Parathyroid adenoma (tissue), 2 donors: ENCODE measurements around the gene MBLAC1.

Experiments
- H2AFZ ChIP-seq: fragments of 300-600 bp; sonication (generic); one replicate; pipeline ENCODE4 v1.7.0; 2017; ENCODE audit warnings: antibody characterized with exemption, mild to moderate bottlenecking
- H3K27ac ChIP-seq: fragments of 300-600 bp; sonication (generic); one replicate; pipeline ENCODE4 v1.7.0; 2017
- H3K27me3 ChIP-seq: fragments of 300-600 bp; sonication (generic); one replicate; pipeline ENCODE4 v1.7.0; 2017; ENCODE audit warnings: low read length; ENCODE audit not compliant: control insufficient read depth, insufficient read depth
- H3K36me3 ChIP-seq: fragments of 300-600 bp; sonication (generic); one replicate; pipeline ENCODE4 v1.7.0; 2017; ENCODE audit warnings: low read length; ENCODE audit not compliant: control insufficient read depth, insufficient read depth
- H3K4me1 ChIP-seq: fragments of 300-600 bp; sonication (generic); one replicate; pipeline ENCODE4 v1.7.0; 2017; ENCODE audit warnings: control low read depth
- H3K4me2 ChIP-seq: fragments of 300-600 bp; sonication (generic); one replicate; pipeline ENCODE4 v1.7.0; 2017; ENCODE audit warnings: low read length
- H3K4me3 ChIP-seq: fragments of 300-600 bp; sonication (generic); one replicate; pipeline ENCODE4 v1.7.0; 2017; ENCODE audit warnings: low read depth, low read length
- H3K79me2 ChIP-seq: fragments of 300-600 bp; sonication (generic); one replicate; pipeline ENCODE4 v1.7.0; 2017; ENCODE audit warnings: control low read depth
- H3K9ac ChIP-seq: fragments of 300-600 bp; sonication (generic); one replicate; pipeline ENCODE4 v1.7.0; 2017; ENCODE audit warnings: mild to moderate bottlenecking
- H3K9me3 ChIP-seq: fragments of 300-600 bp; sonication (generic); one replicate; pipeline ENCODE4 v1.7.0; 2017; ENCODE audit warnings: low read length; ENCODE audit not compliant: control insufficient read depth
- CTCF ChIP-seq: fragments of 300-600 bp; sonication (generic); IDR thresholded peaks from one replicate; pipeline ENCODE4 v1.7.0; 2017; ENCODE audit warnings: antibody characterized with exemption, mild to moderate bottlenecking
- donor health status: primary hyperparathyroidism.

The MBLAC1 gene

GRCh38 chr7:100091411-100092181 is 35.2 kb upstream of the MBLAC1 start:
- TF ChIP-seq CTCF = no peak
- no peaks in the 10 kb centered on the region for H3K36me3 ChIP-seq
- H2AFZ ChIP-seq = no peak overlapping the region
- no peaks in the 10 kb centered on the region for H3K9me3 ChIP-seq
- no peak overlapping the region for H3K4me3 ChIP-seq
- H3K4me1 ChIP-seq = peaks cover 11% of the 10 kb centered on the region
- no peak overlapping the region for H3K27ac ChIP-seq
- H3K27me3 ChIP-seq = no peaks in the 10 kb centered on the region
- no peaks in the 10 kb centered on the region for H3K79me2 ChIP-seq
- H3K9ac ChIP-seq = no peak overlapping the region
- H3K4me2 ChIP-seq = no peak overlapping the region

- Histone ChIP-seq H3K4me3 (no peak overlapping the region), H3K27ac (no peak overlapping the region)
Measured at GRCh38 chr7:100093054-100093453, 33.7 kb upstream of the MBLAC1 start.

GRCh38 chr7:100093498-100093897 is 33.3 kb upstream of the MBLAC1 start:
- H2AFZ ChIP-seq = no peak overlapping the region
- no peak for TF ChIP-seq CTCF
- H3K36me3 ChIP-seq = no peaks in the 10 kb centered on the region
- H3K9ac ChIP-seq = no peak overlapping the region
- H3K4me2 ChIP-seq = no peak overlapping the region
- no peaks in the 10 kb centered on the region for H3K27me3 ChIP-seq
- peaks cover 4% of the 10 kb centered on the region for H3K4me1 ChIP-seq
- peaks cover 2% of the 10 kb centered on the region for H3K79me2 ChIP-seq
- H3K9me3 ChIP-seq = no peaks in the 10 kb centered on the region
- no peak overlapping the region for H3K27ac ChIP-seq
- H3K4me3 ChIP-seq = no peak overlapping the region

More at GRCh38 chr7:100093054-100093453, 33.7 kb upstream of the MBLAC1 start:
- H3K4me2 ChIP-seq = no peak overlapping the region
- H3K4me1 ChIP-seq = peaks cover 9% of the 10 kb centered on the region
- H2AFZ ChIP-seq = no peak overlapping the region
- H3K27me3 ChIP-seq = no peaks in the 10 kb centered on the region
- H3K79me2 ChIP-seq = no peaks in the 10 kb centered on the region
- no peak for TF ChIP-seq CTCF
- no peak overlapping the region for H3K9ac ChIP-seq
- no peaks in the 10 kb centered on the region for H3K36me3 ChIP-seq
- H3K9me3 ChIP-seq = no peaks in the 10 kb centered on the region

- H3K79me2 ChIP-seq = peaks cover 2% of the 10 kb centered on the region
- H3K27ac ChIP-seq = no peak overlapping the region
- no peaks in the 10 kb centered on the region for H3K9me3 ChIP-seq
- H3K9ac ChIP-seq = no peak overlapping the region
- H2AFZ ChIP-seq = no peak overlapping the region
- no peak overlapping the region for H3K4me3 ChIP-seq
- H3K36me3 ChIP-seq = no peaks in the 10 kb centered on the region
- peaks cover 4% of the 10 kb centered on the region for H3K4me1 ChIP-seq
- no peak for TF ChIP-seq CTCF
- no peak overlapping the region for H3K4me2 ChIP-seq
- no peaks in the 10 kb centered on the region for H3K27me3 ChIP-seq
Measured at GRCh38 chr7:100093925-100094486, 32.8 kb upstream of the MBLAC1 start.
